HG03045 (cell line): ENCODE data around the gene KDM2B.
"Not testable (repeated sequence)": the region's sequence is repeated elsewhere in the genome, so short reads cannot be mapped to it uniquely, and the experiment has no call there.

ENCODE experiments used
- ATAC-seq: cut with Tn5 transposase; IDR thresholded peaks from one replicate; pipeline ENCODE4 v1.9.1; 2021; ENCODE audit warnings: mild to moderate bottlenecking, moderate library complexity; ENCODE audit not compliant: unreplicated experiment

KDM2B gene

DNA sequence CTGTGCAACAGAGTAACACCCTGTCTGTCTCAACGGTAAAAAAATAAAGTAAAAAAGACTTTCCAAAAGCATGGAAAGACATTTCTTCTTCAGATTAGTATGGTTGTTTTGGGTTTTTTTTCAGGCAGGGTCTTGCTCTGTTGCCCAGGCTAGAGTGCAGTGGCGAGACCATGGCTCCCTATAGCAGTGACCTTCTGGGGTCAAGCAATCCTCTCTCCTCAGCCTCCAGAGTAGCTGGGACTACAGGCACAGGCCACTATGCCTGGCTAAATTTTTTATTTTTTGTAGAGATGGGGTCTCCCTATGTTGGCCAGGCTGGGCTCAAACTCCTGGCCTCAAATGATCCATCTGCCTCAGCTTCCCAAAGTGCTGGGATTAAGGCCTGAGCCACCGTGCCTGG lies 72.8 kb downstream of the KDM2B start:
- ATAC-seq, result no peak

DNA sequence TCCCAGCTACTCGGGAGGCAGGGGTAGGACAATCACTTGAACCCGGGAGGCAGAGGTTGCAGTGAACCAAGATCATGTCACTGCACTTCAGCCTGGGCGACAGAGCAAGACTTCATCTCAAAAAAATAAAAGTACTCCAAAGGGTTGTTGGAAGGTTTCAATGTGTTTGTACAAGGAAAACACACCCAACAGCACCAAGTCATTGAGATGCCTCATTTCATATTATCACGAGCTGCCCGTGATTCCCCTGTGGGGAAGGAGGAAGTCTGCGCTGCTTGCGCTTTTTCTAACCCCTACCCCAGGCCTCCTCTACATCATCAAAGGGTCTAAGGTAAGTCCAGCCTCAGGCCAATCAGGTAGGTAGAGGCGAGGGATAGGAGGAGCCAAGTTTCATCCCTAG lies 73.6 kb downstream of the KDM2B start:
- ATAC-seq, result no peak

DNA sequence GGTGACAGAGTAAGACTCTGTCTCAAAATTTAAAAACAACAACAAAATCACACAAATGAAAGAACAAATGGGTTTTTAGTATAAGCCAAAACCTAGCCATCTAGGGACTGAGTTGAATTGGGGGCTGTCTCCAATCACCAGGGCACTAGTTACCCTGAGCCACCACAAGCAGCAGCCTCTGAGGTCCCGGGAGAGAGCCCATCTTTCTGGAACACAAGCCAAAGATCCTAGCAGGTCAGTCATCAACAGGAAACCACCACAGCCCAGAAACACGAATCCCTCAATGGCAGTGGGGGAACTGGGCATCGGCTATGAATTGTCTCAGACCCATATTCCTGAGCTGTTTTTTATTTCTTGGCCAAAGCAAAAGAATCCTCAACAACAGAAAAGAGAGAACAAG lies 75.3 kb downstream of the KDM2B start:
- ATAC-seq, result no peak

DNA sequence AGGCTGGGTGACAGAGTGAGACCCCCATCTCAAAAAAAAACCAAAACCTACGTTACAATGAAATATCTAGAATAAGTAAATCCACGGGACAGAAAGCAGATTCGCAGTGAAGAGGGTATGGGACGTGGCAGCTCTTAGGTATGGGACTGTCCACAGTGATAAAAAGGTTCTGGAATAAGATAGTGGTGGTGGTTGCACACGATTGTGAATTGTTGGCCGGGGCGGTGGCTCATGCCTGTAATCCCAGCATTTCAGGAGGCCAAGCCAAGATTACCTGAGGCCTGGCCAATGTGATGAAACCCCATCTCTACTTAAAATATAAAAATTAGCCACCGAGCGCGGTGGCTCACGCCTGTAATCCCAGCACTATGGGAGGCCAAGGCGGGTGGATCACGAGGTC lies 76.3 kb downstream of the KDM2B start:
- no peak for ATAC-seq

DNA sequence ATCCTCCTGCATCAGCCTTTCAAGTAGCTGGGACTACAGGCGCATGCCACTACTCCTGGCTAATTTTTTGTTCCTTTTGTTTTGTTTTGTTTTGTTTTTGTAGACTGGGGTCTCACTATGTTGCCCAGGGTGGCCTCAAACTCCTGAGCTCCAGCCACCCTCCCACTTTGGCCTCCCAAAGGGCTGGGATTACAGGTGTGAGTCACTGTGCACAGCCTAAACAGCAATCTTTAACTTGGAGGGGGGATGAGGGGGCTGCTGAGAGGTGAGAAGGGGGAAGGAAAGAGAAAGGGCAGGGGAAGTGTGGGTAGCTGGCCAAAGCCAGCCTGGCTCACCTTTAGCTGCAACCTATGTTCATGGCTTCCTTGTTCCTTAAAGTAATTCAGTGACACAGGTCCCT lies 77.4 kb downstream of the KDM2B start:
- no peak for ATAC-seq

DNA sequence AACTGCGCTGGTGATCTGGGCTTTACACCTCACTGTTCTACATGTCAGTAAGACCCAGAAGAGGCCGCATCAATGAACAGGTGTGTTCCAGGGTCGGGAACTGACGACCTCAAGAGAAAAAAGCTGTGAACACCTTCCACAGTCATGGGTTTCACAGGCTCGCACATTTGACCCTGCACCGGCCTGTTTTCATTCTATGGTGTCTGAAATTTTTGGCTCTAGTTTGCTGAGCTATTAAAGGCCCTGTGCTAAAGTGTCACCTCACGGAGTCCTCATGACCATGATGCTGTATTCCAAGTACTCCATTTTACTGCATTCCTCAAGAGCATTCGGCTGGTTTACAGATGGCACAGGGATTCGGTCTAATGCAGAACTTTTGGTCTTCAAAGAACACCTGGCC lies 78.9 kb downstream of the KDM2B start:
- no peak for ATAC-seq

DNA sequence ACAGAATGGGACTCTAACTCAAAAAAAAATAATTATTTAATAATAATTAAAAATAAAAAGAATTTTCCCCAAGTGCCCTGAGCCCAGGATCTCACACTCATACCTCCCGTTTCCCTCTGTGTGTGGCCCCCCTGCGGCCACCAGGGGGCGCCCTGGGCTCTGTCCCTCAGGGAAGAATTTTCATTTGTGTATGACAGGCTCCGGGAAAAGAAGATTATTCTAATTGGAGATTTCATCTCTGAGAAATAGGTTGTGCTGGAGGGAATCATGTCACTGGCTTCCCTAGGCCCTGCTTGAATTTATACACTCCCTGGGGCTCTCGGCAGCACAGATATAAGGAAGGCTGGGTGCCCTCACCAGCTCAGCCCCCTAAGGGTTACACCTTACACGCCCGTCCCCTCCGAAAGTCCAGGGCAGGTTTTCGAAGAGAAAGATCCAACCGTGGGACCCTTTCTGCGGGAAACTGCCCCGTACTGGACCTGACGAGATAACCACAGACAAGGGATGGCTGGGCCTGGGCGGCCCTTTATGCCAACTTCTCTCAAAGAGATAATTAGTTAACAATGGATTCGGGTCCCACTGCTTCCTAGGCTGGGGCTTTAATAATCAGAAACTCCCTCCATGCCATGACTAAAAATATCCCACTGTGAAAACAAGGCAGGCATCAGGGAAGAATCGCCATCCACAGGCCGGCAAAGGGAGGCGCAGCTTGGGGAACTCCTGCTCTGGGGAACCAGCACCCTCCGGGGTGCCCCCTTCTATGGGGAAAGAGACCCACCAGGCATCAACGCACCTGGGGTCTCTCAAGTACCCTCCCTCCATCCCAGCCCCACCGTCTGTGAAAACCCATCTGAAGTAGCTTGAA lies 80.7 kb downstream of the KDM2B start:
- ATAC-seq, result no peak

DNA sequence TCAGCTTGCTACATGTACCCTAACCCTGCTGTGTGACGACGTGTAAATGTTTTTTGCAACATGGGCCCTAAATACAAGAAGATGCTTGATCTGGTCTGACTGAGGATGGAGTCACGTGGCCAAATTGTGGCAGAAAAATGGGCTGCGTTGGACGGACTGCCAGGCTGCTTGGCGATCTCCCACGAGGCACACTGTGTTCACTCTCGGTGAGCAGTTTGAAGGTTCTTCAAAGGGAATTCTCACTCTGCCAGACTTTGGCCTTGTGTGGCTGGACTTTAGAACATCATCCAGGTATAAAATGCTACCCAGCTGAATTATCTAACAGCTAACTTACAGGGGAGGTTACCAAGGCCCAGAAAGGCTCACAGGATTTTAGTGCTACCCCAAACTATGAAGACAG lies 85.1 kb downstream of the KDM2B start:
- no peak for ATAC-seq

DNA sequence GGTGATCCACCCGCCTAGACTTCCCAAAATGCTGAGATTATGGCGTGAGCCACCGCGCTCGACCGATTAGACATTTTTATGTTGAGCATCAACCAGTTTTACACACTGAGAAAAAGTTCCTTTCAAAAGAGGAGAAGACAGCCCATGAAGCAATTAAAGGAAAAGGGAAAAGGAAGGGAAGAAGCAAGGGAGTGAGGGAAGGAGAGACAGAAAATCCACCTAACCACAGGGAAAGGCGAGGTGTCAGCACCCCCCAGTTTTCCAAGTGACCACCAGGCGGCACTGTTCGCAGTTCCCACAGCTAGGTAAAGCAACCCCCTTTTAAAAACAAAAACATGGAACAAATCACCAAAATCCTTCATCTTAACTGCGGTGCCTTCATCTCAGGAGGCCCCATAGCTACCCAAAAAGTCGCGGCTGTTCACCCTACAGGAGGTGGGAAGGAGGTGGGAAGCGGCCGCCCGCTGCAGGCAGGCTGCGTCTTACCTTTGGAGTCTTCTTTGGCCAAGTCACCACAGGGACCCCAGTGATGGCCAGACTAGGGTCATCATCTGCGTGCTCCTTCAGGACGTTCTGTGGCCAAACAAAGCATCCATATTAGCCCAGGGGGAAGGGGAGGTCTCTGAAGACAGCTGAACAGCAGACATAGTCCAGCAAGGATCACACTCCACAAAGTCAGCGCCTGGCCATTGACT lies 86.6 kb downstream of the KDM2B start:
- ATAC-seq, result no peak

DNA sequence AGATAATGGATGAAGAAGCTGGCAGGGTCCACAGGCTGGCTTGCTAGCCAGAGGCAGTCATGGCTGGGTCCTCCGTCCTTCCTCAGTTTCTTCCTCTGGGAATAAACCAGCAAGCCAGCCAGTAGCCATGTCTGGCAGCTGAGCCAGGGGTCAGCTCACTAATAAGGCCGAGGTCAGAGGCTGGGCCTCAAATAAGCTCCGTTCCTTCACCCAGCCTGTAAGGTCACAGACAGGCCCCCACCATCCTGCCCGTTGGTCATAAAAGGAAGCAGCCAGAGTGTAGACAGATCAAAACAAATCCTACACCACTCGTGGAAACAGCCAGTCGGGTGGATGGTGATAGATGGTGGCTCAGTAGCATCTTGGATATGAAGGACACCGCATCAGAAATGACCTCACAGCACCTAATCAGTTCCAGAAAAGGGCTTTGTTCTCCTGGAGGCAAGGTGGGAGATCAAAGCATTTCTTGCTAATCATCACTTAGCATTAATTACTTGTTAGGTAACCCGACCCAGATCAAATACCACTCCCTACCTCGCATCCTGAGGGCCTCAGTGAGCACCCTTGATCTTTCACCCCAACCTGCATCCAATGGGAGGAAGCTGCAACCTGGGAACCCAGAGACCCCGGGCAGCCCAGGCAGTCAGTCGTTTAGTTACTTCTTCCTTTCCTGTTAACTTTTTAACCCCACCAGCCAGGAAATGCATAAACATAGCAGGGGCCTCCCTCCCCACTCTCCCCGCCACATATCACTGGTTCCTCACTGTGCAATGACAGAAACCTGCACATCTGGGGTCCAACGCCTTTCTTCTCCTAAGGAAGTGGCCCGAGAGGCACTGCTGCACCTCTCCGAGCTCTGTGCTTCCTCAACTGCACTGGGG lies 90.2 kb downstream of the KDM2B start:
- ATAC-seq, result no peak

DNA sequence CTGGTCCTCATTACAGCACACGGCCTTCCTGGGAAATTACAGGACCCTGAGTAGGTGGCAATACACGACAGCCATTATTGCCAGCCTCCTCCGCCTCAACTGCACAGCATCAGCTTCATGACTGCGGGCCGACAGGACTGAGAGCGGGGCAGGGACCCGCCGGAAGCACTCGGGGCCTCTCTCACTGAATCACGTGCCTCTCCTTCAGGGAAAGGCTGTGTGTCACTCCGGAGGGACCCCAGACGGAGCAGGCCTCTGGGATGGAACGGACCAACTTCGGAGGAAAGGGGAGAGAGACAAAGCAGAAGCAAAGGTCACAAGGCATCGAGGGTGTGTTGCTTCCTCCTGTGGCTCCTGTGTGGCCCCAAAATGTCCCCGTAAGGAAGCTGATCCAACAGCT lies 90.9 kb downstream of the KDM2B start:
- no peak for ATAC-seq

DNA sequence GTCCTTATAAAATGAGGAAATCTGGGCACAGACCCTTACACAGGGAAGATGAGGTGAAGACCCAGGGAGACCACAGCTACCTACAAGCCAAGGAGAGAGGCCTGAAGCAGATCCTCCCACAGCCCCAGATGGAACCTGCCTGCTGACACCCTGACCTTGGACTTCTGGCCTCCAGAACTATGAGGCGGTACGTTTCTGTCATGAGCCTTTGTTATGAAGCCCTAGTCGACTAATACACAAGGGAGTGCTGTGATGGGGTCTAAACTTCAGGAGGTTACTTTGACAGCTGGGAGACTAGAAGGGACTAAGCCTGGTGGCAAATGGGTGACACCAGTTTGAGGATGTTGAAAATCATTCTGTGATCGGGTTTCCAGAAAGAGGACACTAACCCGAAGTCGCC lies 95.9 kb downstream of the KDM2B start:
- ATAC-seq, result no peak

DNA sequence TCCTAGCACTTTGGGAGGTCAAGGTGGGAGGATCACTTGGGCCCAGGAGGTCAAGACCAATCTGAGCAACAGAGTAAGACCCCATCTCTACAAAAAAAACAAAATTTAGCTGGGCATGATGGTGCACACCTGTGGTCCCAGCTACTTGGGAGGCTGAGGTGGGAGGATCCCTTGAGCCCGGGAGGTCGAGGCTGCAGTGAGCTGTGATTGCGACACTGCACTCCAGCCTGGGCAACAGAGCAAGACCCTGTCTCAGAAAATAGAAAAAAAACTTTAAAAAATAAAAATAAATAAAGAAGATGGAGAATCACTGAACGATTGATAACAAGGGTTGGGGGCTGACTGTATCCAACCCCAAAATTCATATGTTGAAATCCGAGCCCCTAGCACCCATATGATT lies 96.3 kb downstream of the KDM2B start:
- not testable (repeated sequence) for ATAC-seq

DNA sequence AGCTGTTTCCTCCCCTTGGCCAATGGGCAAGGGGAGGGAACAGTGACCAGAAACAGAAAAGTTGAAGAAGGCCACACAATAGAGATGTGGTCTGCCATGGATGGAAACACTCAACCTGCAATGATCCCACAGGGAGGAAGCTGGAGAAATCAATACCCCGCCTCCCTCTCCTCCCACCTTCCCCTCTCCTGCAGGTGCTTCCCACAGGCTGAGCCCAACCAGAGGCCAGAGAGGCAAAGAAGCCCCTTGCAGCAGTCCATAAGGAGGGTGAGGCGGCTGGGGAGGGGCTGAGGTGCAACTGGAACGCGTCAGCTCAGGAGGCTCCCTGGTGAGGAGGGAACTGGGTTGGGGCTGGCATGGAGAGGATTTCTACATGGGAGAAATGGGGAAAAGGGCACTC lies 96.9 kb downstream of the KDM2B start:
- no peak for ATAC-seq

DNA sequence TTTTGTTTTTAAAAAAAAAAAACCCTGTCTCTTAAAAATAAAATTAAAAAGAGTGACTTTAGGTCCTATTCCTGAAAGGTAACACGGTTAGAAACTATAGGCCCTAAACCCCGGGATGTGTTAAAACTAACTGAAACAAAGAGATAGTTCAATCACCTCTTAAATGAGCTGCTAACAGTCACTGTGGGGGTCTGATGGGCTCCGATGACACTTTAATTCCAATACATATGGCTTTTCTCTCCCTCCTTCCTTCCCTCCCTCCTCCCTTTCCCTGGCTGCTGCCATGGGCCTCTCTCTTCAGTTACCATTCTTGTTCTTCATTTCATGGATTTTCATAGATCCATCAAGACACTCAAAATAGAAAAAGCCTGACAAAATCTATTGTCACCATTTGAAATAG lies 104.3 kb downstream of the KDM2B start:
- no peak for ATAC-seq

DNA sequence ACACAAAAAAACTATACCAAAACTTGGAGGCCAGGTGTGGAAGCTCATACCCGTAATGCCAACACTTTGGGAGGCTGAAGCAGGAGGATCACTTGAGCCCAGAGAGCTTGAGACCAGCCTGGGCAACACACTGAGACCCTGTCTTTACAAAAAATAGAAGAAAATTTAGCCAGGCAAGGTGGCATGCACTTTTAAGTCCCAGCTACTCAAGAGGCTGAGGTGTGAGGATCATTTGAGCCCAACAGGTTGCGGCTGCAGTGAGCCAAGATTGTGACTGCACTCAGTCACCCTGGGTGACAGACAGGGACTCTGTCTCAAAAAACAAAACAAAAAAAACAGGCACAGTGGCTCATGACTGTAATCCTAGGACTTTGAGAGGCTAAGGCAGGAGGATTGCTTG lies 105.5 kb downstream of the KDM2B start:
- ATAC-seq, result no peak

DNA sequence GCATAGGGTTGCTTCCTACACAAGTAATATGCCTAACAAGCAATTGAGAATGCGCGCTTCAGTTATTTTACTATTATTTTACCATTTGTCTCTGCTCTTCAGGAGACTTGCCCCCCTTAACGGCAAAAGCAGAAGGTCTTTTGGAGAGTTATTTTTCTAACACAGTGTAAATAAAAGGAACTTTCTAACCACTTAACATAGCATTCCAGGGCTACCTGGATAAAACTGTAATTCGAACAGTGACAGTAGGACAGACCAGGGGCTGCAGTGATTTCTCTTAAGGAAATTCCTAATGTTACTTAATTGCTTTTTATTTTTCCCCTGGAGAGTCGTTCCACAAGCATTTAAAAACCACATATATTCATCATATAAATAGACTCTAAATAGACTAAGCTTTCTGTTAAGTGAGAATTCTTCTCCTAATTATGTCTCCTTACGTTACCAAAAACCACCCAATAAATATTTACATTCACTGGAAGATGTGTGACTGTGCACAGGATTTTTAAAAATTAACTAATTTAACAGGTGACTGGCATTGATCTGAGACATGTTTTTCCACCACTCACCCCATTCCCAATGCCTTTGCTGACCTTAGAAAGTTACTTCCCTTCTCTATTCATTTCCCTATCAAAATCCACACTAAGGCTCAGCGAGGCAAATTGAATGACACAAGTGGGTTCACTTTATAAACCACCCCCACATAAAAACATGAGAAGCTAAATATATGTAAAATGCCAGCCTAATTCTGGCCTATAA lies 108.5 kb downstream of the KDM2B start:
- no peak for ATAC-seq

DNA sequence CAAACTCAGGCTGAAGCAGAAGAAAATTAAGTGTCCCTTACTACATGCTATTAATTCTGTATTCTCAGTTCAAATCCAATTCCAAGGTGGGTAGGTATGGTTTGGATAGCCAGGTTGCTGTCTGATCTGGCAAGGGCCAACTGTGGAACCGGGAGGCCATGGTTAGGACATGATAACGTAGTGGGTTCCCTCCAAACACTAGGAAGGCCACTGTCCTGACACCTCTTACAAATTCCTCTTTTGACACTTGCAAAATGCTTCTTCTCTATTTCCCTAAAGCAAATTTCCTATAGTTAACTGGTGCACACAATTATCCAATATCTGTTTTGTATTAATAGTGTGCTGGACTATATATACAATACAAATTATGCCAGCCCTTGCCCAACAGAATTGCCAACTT lies 110.1 kb downstream of the KDM2B start:
- ATAC-seq, result no peak

DNA sequence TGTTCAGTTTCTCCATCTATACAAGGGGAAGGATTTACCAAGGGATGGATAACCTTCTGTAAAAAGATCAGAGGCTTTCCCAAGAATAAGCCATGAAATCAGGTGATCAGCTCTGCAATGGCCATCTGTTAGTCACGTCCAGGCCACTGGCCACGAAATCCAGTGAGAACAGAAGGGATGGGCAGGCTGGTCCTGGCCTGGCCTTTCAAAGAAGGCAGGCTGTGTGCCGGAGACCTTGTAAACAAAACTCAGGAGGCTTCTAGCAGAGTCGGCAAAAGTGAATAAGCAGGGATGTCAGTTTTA lies 112.4 kb downstream of the KDM2B start:
- ATAC-seq, result no peak

DNA sequence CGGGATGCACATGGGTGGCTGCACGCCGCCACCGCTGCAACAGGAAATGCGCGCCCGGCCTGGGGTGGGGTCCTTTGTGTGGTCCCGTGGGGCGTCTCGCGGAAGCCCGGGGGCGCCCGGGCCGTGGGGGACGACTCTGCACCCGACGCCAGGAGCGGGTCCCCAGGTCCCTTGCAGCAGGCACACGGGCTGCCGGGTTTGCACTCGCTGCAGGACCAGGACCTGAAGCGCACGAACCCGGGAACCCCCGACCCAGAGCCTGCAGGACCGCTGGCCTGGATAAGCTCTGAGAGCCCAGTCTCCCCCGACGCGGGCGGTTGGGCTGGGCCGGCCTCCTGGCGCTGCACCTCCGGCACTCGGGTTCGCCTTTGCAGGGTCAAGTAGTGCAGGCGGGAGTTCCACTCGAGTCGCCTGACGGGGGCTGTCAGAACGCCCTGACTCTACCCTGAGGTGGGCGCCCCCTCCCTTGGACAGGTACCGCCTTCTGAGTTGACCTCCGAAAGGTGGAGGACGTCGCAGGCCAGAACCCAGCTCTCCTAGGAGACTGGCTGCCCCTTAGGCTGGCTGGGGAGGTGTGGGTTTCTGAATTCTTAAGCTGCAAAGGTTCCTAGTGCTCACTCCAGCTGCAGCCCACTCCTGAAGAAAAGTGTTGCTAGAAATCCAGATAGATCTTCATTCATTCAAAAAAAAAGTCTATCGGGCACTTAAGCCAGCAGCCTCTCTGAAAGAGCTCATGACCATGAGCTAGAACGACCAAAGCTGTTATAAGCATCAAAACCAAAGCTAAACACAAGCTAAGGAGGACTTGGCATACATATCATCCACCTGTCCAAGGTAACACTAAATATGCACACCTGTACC lies 113.0 kb downstream of the KDM2B start:
- no peak for ATAC-seq
